Hindlimb muscle (tissue), 1 donor: ENCODE data around the gene DEAF1. TPM values are rescaled to one million over a fixed set of nuclear protein-coding genes. Genes with fewer than 3 reads are reported as not detected.

Experiments used
- DNase-seq: peaks from one replicate; pipeline ENCODE4 v3.0.0-alpha.2; 2013
- polyA plus RNA-seq: library from polyadenylated mRNA; unstranded; fragments of 120-200 nt; gene quantifications from one replicate; pipeline ENCODE4 v1.2.1, GENCODE V29; 2013; ENCODE audit not compliant: insufficient read length

Gene DEAF1
- polyA plus RNA-seq, 1 donor, result 36.5 TPM

DNA sequence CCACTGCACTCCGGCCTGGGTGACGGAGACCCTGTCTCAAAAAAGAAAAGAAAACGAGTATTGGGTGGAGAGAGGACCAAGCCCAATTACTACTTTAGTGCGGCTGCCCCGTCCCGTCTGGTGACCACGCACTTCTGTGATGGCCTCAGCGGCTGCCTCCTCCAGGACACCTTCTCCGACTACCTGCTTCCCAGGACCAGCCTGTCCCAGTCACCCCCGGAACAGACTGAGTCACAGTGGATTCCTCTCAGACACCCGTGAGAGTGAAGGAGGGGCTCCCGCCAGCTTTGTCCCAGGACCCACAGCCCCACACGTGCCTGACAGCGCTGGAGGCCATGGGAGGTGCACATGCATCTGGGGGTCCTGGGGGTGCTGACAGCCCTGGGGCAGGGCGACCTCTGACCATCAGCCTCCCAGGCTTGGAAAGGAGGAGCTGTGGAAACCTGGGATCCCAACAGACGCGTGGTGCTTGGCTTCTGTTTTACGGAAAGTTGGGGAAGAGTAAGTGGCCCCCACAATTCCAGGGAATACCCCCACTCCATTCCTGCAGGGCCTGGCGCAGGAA, 53.1 kb downstream of the DEAF1 start:
- no peak for DNase-seq

DNA sequence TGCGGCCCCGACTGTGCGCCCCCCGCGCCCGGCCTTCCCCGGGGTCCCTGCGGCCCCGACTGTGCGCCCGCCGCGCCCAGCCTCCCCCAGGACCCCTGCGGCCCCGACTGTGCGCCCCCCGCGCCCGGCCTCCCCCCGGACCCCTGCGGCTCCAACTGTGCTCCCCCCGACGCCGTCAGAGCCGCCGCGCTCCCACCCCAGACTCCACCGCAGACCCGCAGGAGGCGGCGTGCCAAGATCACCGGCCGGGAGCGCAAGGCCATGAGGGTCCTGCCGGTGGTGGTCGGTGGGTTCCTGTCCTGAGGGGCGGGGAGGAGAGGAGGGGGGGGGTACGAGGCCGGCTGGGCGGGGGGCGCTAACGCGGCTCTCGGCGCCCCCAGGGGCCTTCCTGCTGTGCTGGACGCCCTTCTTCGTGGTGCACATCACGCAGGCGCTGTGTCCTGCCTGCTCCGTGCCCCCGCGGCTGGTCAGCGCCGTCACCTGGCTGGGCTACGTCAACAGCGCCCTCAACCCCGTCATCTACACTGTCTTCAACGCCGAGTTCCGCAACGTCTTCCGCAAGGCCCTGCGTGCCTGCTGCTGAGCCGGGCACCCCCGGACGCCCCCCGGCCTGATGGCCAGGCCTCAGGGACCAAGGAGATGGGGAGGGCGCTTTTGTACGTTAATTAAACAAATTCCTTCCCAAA, 54.9 kb downstream of the DEAF1 start:
- no peak for DNase-seq

DNA sequence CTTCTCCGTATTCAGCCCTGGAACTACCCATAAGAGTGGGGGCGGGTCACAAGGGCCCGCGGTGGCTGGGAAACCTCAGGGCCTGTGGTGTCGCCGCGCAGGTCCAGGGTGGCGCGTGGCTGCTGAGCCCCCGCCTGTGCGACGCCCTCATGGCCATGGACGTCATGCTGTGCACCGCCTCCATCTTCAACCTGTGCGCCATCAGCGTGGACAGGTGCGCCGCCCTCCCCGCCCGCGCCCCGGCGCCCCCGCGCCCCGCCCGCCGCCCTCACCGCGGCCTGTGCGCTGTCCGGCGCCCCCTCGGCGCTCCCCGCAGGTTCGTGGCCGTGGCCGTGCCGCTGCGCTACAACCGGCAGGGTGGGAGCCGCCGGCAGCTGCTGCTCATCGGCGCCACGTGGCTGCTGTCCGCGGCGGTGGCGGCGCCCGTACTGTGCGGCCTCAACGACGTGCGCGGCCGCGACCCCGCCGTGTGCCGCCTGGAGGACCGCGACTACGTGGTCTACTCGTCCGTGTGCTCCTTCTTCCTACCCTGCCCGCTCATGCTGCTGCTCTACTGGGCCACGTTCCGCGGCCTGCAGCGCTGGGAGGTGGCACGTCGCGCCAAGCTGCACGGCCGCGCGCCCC, 55.6 kb downstream of the DEAF1 start:
- DNase-seq, result no peak

DNA sequence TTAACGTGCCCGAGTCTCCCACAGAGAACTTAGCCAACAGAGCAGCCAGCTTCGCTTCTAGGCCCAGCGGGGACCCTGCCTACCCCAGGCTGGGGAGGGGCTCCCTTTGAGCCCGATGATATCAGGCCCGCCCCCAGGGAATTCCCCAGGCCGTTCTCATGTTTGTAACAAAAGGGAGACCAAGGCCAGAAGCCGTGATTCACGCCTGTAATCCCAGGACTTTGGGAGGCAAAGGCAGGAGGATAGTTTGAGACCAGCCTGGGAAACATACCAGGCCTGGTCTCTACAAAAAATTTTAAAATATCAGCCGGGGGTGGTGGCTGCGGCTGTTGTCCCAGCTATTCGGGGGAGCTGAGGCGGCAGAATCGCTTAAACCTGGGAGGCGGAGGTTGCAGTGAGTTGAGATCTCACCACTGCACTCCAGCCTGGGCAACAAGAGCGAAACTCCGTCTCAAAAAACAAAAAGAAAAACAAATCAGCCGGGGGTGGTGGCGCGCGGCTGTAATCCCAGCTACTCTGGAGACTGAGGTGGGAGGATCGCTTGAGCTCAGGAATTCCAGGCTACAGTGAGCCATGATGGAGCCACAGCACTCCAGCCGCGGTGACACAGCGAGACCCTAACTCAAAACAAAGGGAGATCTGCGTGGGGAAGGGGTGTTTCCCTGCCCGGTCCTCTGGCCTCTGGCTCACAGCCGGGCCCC, 56.2 kb downstream of the DEAF1 start:
- no peak for DNase-seq

- no peak for DNase-seq
Observed at GRCh38 chr11:637593-638521, 57.2 kb downstream of the DEAF1 start.

- DNase-seq, result no peak
Observed at GRCh38 chr11:637333-637592, 57.8 kb downstream of the DEAF1 start.

DNA sequence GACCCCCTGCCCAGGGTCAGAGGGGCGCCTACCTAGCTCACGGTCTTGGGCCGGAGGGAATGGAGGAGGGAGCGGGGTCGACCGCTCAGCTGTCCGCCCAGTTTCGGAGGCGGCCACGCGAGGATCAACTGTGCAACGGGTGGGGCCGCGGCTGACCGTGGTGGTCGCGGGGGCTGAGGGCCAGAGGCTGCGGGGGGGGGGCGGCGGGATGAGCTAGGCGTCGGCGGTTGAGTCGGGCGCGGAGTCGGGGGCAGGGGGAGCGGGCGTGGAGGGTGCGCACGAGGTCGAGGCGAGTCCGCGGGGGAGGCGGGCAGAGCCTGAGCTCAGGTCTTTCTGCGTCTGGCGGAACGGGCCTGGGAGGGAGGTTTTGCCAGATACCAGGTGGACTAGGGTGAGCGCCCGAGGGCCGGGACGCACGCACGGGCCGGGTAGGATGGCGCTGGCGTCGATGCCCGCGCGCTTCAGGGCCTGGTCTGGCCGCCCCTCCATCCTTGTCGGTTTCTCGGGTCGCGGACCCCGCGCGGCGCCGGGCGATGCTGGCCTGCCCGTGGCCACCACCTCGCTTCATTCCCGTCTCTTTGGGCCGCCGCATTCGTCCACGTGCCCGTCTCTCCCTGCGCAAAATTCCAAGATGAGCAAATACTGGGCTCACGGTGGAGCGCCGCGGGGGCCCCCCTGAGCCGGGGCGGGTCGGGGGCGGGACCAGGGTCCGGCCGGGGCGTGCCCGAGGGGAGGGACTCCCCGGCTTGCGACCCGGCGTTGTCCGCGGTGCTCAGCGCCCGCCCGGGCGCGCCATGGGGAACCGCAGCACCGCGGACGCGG, 58.3 kb downstream of the DEAF1 start, which contains the start of gene DRD4:
DRD4 (plus strand) TSS at position 759 of the 822 bp plus-strand sequence; CDS start at position 795, 36 bp downstream.
- no peak for DNase-seq

DNA sequence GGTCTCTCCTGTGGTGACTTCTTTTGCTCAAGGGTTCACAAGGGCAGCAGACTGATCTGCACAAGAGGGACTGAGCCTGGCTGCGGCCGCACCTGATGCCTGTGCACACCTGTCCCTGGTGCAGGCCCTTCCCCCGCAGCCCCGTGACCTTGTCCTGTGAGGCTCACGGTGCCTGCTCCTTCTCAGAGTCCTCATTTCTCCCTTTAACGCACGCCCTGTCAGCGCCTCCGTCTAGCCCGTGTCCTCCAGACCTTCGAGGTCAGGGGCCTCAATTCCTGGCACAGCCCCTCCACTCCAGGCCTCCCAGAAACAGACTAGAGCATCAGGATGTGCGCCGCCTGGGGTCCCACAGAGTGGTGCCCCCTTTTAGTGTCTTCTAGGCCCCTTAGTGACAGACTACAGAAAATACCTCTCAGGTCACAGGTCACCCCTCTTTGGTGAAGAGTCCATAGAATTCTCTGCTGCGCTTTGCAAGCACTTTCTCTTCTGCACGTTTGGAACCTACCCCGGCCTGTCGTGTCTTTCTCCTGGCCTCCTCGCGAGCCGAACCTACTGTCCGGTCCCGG, 59.0 kb downstream of the DEAF1 start:
- DNase-seq, result no peak

DNA sequence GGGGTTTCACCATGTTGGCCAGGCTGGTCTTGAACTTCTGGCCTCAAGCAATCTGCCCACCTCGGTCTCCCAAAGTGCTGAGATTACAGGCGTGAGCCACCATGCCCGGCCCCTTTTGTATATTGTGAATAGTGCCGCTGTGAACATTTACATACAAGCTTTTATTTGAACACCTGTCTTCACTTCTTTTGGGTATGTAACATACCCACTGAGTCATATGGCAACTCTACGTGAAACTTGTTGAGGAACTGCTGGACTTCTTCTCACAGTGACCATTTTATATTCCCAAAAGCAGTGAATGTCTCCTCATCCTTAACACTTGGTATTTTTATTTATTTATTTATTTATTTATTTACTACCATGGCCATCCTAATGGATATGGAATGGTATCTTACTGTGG, 64.2 kb downstream of the DEAF1 start:
- no peak for DNase-seq

DNA sequence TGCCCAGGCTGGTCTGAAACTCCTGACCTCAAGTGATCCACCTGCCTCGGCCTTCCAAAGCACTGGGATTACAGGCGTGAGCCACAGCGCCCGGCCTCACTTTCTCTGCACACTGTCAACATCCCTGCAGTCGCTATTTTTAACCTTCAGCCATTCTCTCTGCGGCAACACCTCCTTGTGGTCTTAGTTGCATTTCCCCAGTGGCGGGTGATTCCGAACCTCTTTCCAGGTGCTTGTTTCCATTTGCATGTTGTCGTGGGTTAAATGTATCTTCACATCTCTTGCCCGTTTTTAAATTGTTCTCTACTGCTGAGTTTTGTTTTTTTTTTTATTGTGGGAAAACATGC, 65.8 kb downstream of the DEAF1 start:
- DNase-seq, result no peak

DNA sequence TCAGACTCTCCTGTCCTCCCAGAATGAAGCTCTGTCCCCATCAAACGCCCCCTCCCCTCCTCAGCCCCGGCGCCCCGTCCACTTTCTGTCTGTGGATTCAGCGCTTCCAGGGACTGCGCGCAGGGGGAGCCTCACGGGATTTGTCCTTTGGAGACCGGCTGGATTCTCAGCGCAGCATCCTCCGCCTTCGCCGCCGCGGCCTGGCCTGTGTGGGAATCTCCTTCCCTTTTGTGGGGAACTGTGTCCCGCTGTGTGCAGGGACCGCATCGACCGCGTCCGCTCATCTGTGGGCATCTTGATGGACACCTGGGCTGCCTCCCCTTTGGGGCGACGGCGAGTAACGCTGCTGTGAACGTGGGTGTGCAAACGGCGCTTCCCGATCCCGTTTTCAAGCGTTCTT, 67.0 kb downstream of the DEAF1 start:
- no peak for DNase-seq

DNA sequence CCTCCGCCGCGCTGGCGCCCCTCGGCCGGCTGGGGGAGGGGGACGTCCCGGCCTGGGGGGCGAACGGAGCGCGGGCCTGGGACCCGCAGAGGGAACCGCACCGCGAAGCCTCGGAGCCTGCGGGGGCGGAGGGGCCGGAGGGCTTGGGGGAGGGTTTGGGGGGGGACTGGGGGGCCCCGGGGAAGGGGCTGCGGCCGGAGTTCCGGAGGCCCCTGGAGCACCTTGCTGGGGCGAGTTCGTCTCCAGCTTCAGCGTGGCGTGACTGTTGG, 67.8 kb downstream of the DEAF1 start:
- DNase-seq, result no peak

DNA sequence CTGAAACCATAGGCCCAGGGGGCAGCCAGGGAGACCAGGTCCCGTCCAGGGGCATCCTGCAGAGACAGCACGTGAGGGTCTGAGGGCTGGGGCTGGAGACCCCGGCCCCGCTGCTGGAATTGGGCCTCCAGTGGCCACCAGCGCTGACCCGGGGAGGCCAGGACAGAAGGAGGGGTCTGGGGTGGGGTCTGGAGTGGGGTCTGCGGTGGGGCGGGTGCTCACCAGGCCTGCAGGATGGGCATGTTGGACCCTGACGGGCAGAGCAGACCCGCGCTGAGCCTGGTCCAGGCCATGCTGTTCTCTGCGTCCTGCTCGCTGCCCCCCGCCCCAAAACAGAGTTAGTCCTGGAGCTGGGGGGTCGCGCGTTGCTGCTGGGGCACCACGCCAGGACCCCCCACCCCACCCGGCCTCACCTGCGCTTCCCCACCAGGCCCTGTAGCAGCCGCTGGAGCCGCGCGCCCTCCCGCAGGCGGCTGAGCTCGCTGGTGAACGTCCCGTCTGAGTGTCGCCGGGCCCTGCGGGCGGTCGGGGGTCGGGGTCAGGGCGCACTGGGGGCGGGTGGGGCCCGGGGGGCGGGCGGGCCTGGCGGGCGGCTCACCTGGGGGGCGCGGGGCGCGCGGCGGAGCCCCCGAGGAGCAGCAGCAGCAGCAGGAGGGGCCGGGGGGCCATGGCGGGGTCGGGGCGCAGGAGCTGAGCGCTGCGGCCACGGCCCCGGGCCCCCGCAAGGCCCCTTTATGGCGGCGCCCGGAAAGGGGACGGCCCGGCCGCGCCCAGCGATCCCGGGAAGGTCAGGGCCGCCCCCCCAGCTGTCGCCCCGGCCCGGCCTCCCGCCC, 68.3 kb downstream of the DEAF1 start, which contains the start of gene SCT:
SCT (minus strand) TSS at position 707 of the 833 bp plus-strand sequence; CDS start at position 669, 38 bp downstream.
- no peak for DNase-seq

- DNase-seq, result no peak
Observed at GRCh38 chr11:625636-626268, 69.3 kb downstream of the DEAF1 start.

GRCh38 chr11:624705-625635, 70.1 kb downstream of the DEAF1 start, which contains the start of gene CDHR5:
Gene CDHR5 (minus strand): TSS chr11:624955. CDS start chr11:624902, 53 bp downstream.
- DNase-seq, result no peak

DNA sequence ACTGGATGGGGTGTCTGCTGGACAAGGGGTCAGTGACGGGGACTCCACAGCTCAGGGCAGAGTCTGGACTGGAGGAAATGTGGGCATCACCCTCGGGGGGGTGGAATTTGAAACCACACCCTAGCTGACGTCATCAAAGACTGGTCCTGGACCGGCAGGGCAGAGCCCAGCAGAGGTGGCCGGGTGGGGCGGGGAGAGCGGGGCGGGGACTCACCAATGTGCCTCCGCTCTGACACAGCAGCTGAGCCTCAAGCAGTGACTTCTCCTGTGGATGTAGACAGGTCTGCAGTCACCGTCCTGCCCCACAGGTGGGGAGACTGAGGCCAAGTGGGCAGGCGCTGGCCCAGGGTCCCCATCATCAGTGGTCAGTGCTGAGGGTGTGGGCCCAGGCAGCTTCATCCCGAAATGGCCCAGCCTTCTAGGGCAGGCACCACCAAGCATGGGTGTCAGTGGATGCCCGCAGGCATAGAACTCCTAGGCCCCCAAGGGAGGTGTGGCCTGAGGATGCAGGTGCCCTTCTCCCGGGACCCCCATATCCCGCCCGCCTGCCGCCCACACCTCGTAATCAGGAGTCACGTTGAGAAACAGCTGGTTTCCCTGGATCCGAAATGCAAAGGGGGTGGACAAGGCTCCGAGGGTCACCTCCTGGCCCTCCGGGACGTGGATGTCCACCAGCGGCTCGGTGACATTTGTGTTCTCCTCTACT, 70.9 kb downstream of the DEAF1 start:
- no peak for DNase-seq

DNA sequence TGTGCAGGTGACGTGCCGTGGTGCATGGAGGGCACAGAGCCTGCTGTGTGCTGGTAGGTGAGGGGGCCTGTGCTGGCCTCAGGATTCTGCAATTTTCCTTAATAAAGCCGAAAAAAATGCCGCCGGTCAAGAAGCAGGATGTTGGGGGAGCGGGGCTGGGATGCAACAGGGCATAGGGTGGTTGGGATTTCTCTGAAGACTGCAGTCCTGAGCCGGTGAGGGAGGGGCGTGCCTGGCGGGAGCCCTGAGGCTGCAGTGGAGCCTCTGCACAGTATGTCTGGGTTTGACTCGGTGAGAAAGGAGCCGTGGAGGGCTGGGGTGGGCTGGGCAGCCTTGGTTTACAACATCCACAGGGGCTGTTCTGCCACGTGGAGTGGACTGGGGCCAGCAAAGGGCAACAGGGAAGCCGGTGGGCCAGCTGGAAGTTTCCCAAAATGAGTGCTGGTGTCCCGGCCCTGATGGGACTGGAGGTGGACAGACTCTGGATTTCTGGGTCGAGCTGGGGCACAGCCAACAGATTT, 71.6 kb downstream of the DEAF1 start:
- DNase-seq, result no peak

DNA sequence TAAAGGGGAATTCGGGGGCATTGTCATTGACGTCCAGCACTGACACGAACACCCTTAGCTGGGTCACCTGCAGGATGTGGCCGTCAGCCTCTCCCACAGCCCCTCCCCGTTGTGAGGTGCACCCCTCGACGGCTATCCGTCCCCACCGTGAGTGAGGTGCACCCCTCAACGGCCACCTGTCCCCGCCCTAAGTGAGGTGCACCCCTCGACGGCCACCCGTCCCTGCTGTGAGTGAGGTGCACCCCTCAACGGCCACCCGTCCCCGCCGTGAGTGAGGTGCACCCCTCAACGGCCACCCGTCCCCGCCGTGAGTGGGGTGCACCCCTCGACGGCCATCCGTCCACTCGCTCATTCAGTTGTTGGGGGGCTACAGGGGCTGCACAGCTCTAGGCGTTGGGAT, 73.2 kb downstream of the DEAF1 start:
- DNase-seq, result no peak
